Measurements from ENCODE around the gene RASAL3. TPM values are rescaled to one million over a fixed set of nuclear protein-coding genes. Genes with fewer than 3 reads are reported as not detected.

RASAL3 gene
- total RNA-seq, 4 donors from 2014 or later = 2.2 to 5.7 (median 2.9) TPM

DNA sequence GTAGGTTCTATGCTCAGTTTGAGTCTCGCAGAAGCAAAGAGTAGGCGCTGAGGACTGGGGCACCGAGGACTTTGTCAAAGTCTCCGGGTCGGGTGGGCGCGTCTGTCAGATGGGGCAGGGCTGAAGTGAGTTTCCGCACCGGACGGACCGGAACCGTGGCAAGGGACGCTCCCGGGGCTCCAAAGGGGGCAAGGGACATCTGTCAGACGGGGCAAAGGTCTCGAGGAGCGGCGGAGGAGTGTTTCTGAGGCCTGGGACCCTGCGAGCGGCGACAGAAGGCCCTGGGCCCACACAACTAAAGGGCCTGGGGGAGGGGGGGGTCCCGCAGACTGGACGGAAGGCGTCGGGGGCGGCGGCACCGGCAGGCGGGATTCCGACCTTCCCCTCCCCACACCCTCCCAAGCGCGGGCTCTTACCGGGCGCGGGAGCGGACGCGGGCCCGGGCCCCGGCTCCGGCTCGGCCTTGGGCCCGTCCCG lies 32.3 kb downstream of the RASAL3 start:
- Histone ChIP-seq H3K4me3 (peak overlapping the region; percentile 88 to 95 (median 90)), H3K36me3 (peaks cover 2 to 36% (median 19%) of the 10 kb centered on the region in 3 donors), H3K4me1 (peaks cover 23 to 59% (median 37%) of the 10 kb centered on the region in 3 donors), H3K27ac (peak overlapping the region; percentile 63 to 95 (median 82)), H3K27me3 (no peaks in the 10 kb centered on the region), H3K9me3 (no peaks in the 10 kb centered on the region)
- 0% methylated on average over 3 to 7 of the region's 44 CpGs for WGBS, 2 donors
- TF ChIP-seq, protein P1, sequence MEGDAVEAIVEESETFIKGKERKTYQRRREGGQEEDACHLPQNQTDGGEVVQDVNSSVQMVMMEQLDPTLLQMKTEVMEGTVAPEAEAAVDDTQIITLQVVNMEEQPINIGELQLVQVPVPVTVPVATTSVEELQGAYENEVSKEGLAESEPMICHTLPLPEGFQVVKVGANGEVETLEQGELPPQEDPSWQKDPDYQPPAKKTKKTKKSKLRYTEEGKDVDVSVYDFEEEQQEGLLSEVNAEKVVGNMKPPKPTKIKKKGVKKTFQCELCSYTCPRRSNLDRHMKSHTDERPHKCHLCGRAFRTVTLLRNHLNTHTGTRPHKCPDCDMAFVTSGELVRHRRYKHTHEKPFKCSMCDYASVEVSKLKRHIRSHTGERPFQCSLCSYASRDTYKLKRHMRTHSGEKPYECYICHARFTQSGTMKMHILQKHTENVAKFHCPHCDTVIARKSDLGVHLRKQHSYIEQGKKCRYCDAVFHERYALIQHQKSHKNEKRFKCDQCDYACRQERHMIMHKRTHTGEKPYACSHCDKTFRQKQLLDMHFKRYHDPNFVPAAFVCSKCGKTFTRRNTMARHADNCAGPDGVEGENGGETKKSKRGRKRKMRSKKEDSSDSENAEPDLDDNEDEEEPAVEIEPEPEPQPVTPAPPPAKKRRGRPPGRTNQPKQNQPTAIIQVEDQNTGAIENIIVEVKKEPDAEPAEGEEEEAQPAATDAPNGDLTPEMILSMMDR (IDR thresholded peaks at IDR 0.05) = no peak
- TF ChIP-seq POLR2A (IDR thresholded peaks at IDR 0.05) = no peak
- no peak for DNase-seq
- intact Hi-C loops (cut with DNase I) = no loop called here

DNA sequence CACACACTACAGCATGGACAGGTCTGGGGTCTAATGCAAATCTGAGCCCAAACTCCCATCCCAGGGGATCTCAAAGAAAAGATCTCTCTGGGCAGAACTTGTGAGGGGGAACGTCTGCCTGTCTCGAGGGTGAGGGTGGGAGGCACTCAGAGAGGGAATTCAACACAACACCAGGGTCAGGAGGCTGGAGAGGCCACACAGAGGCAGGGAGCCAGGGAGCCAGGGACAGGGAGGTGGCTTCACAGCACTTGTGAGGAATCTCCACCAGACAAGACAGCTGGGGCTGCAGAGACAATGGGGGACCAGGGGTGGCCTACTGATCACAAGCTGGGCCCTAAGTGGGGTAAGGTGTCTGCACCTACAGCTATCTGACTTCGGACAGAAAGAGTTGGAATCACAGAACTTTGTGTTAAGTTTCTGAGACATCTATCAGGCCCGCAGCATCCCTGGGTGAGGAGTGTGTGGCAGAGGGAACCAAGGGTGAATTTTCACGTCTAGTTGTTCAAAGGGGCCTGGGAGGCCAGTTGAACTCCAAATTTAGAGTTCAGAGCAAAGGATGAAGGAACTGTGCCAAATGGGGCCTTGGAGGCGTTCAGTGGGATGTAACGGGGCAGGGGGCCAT lies 32.8 kb downstream of the RASAL3 start:
- peak overlapping the region; percentile 63 to 95 (median 82) for H3K27ac ChIP-seq
- H3K36me3 ChIP-seq = peaks cover 7 to 42% (median 24%) of the 10 kb centered on the region in 3 donors
- 9 to 13% methylated on average over 7 of the region's 7 CpGs for WGBS, 2 donors
- peak overlapping the region; percentile 88 to 95 (median 90) for H3K4me3 ChIP-seq
- H3K27me3 ChIP-seq = no peaks in the 10 kb centered on the region
- TF ChIP-seq, protein P1 (IDR thresholded peaks at IDR 0.05) = no peak
- no peak for TF ChIP-seq POLR2A (IDR thresholded peaks at IDR 0.05)
- no peak for DNase-seq
- H3K9me3 ChIP-seq = no peaks in the 10 kb centered on the region
- H3K4me1 ChIP-seq = peaks cover 23 to 53% (median 32%) of the 10 kb centered on the region in 3 donors
- intact Hi-C loops (cut with DNase I) = no loop called here

- Histone ChIP-seq H3K27ac (no peak overlapping the region), H3K27me3 (no peaks in the 10 kb centered on the region), H3K4me1 (peaks cover 23 to 50% (median 32%) of the 10 kb centered on the region in 3 donors), H3K36me3 (peaks cover 14 to 50% (median 24%) of the 10 kb centered on the region in 3 donors), H3K4me3 (peak overlapping the region in 3 of 4 donors; percentile 88 to 95 (median 90)), H3K9me3 (no peaks in the 10 kb centered on the region)
- TF ChIP-seq, protein P1 (IDR thresholded peaks at IDR 0.05) = no peak
- no peak for TF ChIP-seq POLR2A (IDR thresholded peaks at IDR 0.05)
- intact Hi-C loops (cut with DNase I) = no loop called here
- 75 to 77% methylated on average over 3 to 7 of the region's 10 CpGs for WGBS, 2 donors
- DNase-seq = no peak
These were observed 33.7 kb downstream of the RASAL3 start for GRCh38 chr19:15430526-15431120.

- Histone ChIP-seq H3K4me1 (peaks cover 23 to 50% (median 32%) of the 10 kb centered on the region in 3 donors), H3K27ac (no peak overlapping the region), H3K4me3 (no peak overlapping the region), H3K36me3 (peaks cover 19 to 57% (median 30%) of the 10 kb centered on the region in 3 donors), H3K27me3 (no peaks in the 10 kb centered on the region), H3K9me3 (no peaks in the 10 kb centered on the region)
- intact Hi-C loops (cut with DNase I) = no loop called here
- WGBS, 2 donors = 69 to 83% methylated on average over 4 to 15 of the region's 24 CpGs
- DNase-seq = no peak
- no peak for TF ChIP-seq POLR2A (IDR thresholded peaks at IDR 0.05)
- TF ChIP-seq, protein P1 (IDR thresholded peaks at IDR 0.05) = no peak
These were observed 34.4 kb downstream of the RASAL3 start for GRCh38 chr19:15429825-15430467.

All from esophagus squamous epithelium (tissue), 5 donors.